GM12872 (cell line): ENCODE results near the gene SH3RF2.

ENCODE experiments used
- TF ChIP-seq, protein P1 (sequence below): IDR thresholded peaks from 3 replicates; pipeline ENCODE4 v1.5.1; 2011; ENCODE audit warnings: low read depth, mild to moderate bottlenecking, low read length, moderate library complexity; ENCODE audit not compliant: insufficient read depth

Gene SH3RF2

GRCh38 chr5:146040527-146040926 lies 104.1 kb downstream of the SH3RF2 start:
- TF ChIP-seq, protein P1, sequence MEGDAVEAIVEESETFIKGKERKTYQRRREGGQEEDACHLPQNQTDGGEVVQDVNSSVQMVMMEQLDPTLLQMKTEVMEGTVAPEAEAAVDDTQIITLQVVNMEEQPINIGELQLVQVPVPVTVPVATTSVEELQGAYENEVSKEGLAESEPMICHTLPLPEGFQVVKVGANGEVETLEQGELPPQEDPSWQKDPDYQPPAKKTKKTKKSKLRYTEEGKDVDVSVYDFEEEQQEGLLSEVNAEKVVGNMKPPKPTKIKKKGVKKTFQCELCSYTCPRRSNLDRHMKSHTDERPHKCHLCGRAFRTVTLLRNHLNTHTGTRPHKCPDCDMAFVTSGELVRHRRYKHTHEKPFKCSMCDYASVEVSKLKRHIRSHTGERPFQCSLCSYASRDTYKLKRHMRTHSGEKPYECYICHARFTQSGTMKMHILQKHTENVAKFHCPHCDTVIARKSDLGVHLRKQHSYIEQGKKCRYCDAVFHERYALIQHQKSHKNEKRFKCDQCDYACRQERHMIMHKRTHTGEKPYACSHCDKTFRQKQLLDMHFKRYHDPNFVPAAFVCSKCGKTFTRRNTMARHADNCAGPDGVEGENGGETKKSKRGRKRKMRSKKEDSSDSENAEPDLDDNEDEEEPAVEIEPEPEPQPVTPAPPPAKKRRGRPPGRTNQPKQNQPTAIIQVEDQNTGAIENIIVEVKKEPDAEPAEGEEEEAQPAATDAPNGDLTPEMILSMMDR, result no peak

GRCh38 chr5:146041180-146041789 lies 104.9 kb downstream of the SH3RF2 start:
- TF ChIP-seq, protein P1, result peak; percentile 57; the same call in 2 of the 3 replicates

DNA sequence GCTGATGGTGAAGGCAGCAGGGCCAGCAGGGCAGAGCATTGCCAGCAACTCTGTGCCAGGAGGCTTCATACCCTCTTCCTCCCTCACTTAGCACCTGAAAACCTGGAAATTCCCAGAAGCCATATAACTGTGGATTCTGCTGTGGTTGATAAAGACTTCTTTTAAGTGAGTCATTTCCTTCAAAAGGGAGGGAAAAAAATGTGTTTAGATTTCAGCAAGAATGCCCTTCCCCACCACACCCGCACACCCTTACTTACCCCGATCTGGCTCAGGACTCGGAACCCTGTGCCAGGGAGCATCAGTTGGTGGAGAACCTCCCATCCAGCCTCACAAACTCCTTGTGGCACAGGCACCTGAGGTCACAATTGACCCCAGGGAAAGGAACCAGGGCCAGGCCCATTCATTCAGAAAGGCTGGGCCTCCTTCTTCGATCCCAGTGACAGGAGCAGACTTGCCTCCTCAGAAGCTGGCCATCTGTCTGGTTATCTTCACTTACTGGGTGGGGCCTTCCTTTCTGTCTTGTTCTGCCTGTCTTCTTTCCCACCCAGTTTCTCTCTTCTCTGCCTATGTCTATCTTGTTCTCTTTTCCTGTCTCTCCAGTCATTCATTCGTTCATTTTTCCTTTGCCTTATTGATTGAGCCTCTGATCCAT lies 106.4 kb downstream of the SH3RF2 start:
- TF ChIP-seq, protein P1, result no peak

DNA sequence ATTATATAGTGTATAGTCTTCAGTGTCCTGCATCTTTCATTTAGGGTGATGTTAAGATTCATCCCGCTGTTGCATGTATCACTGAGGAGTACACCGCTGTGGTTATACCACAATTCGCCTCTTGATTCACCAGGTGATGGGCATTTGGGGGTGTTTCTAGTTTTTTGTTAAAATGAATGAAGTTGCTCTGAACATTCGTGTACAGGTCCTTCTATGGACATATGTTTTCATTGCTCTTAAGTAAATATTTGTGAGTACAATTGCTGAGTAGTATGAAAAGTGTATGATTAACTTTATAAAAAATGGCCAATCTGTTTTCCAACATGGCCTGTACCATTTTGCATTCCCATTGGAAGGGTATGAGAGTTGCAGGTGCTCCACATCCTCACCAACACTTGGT lies 107.3 kb downstream of the SH3RF2 start:
- TF ChIP-seq, protein P1, result no peak

GRCh38 chr5:146047396-146047795 lies 111.0 kb downstream of the SH3RF2 start:
- TF ChIP-seq, protein P1, result no peak

- TF ChIP-seq, protein P1, result peak; percentile 54
Observed at GRCh38 chr5:146048994-146049703, 112.8 kb downstream of the SH3RF2 start.

- TF ChIP-seq, protein P1, result no peak
Observed at GRCh38 chr5:146049704-146050026, 113.3 kb downstream of the SH3RF2 start.
